Fibroblast of lung (primary cell): ENCODE results near the gene EMP3. TPM values are rescaled to one million over a fixed set of nuclear protein-coding genes. Genes with fewer than 3 reads are reported as not detected.

Source experiments
- DNase-seq, 2 donors: peaks; one replicate each; pipeline versions ENCODE4 v3.0.0 to v3.0.0-alpha.2; 2010; ENCODE audit warnings: low read depth in 2 of 2
- H2AFZ ChIP-seq: 2 replicates; pipeline ENCODE4 v1.5.1; 2012; ENCODE audit warnings: low read length, control low read depth, inconsistent platforms
- H3K27ac ChIP-seq: 2 replicates; pipeline ENCODE4 v1.5.1; 2011; ENCODE audit warnings: low read length, control low read depth; ENCODE audit not compliant: insufficient read depth
- H3K27me3 ChIP-seq: 2 replicates; pipeline ENCODE4 v1.5.1; 2011; ENCODE audit warnings: mild to moderate bottlenecking, low read length; ENCODE audit not compliant: control insufficient read depth, insufficient read depth
- H3K36me3 ChIP-seq: 2 replicates; pipeline ENCODE4 v1.5.1; 2011; ENCODE audit warnings: low read length; ENCODE audit not compliant: control insufficient read depth, insufficient read depth
- H3K4me1 ChIP-seq: 2 replicates; pipeline ENCODE4 v1.5.1; 2011; ENCODE audit warnings: low read length; ENCODE audit not compliant: control insufficient read depth, insufficient read depth; ENCODE audit errors: extremely low read depth
- H3K4me2 ChIP-seq: 2 replicates; pipeline ENCODE4 v1.5.1; 2011; ENCODE audit warnings: low read length, control low read depth; ENCODE audit not compliant: insufficient read depth; ENCODE audit errors: extremely low read depth
- H3K4me3 ChIP-seq, 4 experiments: fragments of 200-600 bp in 1 of 4; sonication (generic) in 1 of 4; replicated peaks in 1 of 4; 2 replicates each; pipeline ENCODE4 v1.5.1; 2011 to 2016; ENCODE audit warnings: low read length in 4 of 4, low read depth in 3 of 4, mild to moderate bottlenecking in 3 of 4, control low read depth in 2 of 4, inconsistent platforms in 1 of 4, mixed read lengths in 1 of 4; ENCODE audit not compliant: insufficient read depth in 1 of 4; ENCODE audit errors: control extremely low read depth in 1 of 4
- H3K79me2 ChIP-seq: 2 replicates; pipeline ENCODE4 v1.5.1; 2012; ENCODE audit warnings: mild to moderate bottlenecking, low read length, inconsistent platforms; ENCODE audit not compliant: control insufficient read depth, insufficient read depth
- H3K9ac ChIP-seq: 2 replicates; pipeline ENCODE4 v1.5.1; 2011; ENCODE audit warnings: mild to moderate bottlenecking, low read length, control low read depth; ENCODE audit not compliant: insufficient read depth
- H3K9me3 ChIP-seq: 2 replicates; pipeline ENCODE4 v1.5.1; 2012; ENCODE audit warnings: low read depth, low read length; ENCODE audit not compliant: control insufficient read depth, insufficient read depth
- H4K20me1 ChIP-seq: 2 replicates; pipeline ENCODE4 v1.5.1; 2011; ENCODE audit warnings: low read length; ENCODE audit not compliant: control insufficient read depth, insufficient read depth; ENCODE audit errors: extremely low read depth
- CTCF ChIP-seq, 2 donors: IDR thresholded peaks in 1 of 2; conservative IDR thresholded peaks in 1 of 2; 1 replicate in 1 of 2; 2 replicates in 1 of 2; pipeline ENCODE4 v1.5.1; 2011 to 2012; ENCODE audit warnings: low read length in 2 of 2, control low read depth in 1 of 2, inconsistent platforms in 1 of 2, low read depth in 1 of 2, mild to moderate bottlenecking in 1 of 2
- EZH2 ChIP-seq: IDR thresholded peaks from 2 replicates; pipeline ENCODE4 v1.5.1; 2012; ENCODE audit warnings: low read length, control low read depth, mild to moderate bottlenecking; ENCODE audit errors: missing control alignments
- polyA plus RNA-seq, 2 donors: library from polyadenylated mRNA; depleted of rRNA in 1 of 2; stranded (reverse) in 1 of 2; unstranded in 1 of 2; fragments of >200 nt; gene quantifications; 2 replicates each; pipeline ENCODE4 v1.2.1, GENCODE V29; 2011 to 2012; ENCODE audit warnings: missing spikeins in 1 of 2
- total RNA-seq: library from RNA; depleted of rRNA; stranded (reverse); fragments of >200 nt; gene quantifications from 2 replicates; pipeline ENCODE4 v1.2.1, GENCODE V29; 2014

EMP3 gene
- total and polyA plus RNA-seq, 2 donors (not counting 1 experiment from before 2014, with no cell fraction given), result 246 to 303 TPM

- no peak overlapping the region for H3K4me2 ChIP-seq
- H3K9me3 ChIP-seq, result no peaks in the 10 kb centered on the region
- no peaks in the 10 kb centered on the region for H3K79me2 ChIP-seq
- H3K4me3 ChIP-seq, result no peak overlapping the region
- H2AFZ ChIP-seq, result no peak overlapping the region
- no peak for DNase-seq
- no peak for TF ChIP-seq CTCF (conservative IDR thresholded peaks at IDR 0.05 in 1 of 2, IDR thresholded peaks at IDR 0.05 in 1 of 2; ENCODE audit: low read depth in 1 of 2, low read length in 2 of 2)
- TF ChIP-seq EZH2, result no peak
- no peak overlapping the region for H3K9ac ChIP-seq
- H4K20me1 ChIP-seq, result no peaks in the 10 kb centered on the region
- H3K27ac ChIP-seq, result no peak overlapping the region
- H3K27me3 ChIP-seq, result no peaks in the 10 kb centered on the region
- H3K4me1 ChIP-seq, result peaks cover 3% of the 10 kb centered on the region
- H3K36me3 ChIP-seq, result no peaks in the 10 kb centered on the region
Observed at GRCh38 chr19:48295458-48295857, 29.9 kb upstream of the EMP3 start.

DNA sequence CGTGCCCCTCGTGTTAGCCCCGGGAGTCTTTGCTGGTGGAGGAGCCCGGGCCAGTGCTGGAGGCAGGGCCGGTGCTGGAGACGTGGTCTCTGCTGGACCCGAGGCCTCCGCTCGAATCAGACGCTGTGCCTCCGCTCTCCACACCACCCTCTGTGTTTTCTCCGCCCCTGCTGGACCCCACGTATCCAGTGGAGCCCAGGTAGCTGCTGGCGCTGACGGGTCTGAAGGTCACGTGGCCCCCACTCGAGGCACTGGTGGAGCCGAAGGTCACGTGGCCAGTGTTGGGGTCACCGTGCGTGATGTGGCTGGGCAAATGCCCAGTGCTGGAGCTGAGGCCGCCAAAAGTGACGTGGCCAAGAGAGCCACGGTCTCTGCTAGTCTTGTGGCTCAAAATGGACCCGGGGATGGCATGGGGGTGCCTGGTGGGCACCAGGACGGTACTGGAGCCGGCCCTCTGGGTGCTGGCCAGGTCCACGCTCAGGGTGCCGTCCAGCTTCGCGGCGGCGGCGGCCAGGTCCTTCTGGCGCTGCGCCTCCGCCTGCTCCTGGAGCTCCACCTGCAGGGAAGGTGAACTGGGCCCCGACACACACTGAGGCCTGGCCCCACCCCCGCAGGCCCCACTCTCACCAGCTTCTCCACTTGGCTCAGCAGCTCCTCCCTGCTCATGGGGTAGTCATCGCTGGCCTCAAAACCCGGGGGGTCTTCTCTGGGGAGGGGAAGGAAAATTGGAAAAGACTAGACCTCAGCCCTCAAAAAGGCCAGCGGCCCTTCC lies 28.2 kb upstream of the EMP3 start:
- H3K9ac ChIP-seq, result peak overlapping the region; percentile 7
- DNase-seq, result no peak
- H3K27me3 ChIP-seq, result no peaks in the 10 kb centered on the region

GRCh38 chr19:48297975-48298374 lies 27.4 kb upstream of the EMP3 start:
- Histone ChIP-seq H3K4me1 (no peaks in the 10 kb centered on the region), H3K4me2 (no peak overlapping the region), H2AFZ (no peak overlapping the region), H3K36me3 (no peaks in the 10 kb centered on the region), H4K20me1 (no peaks in the 10 kb centered on the region), H3K9me3 (no peaks in the 10 kb centered on the region), H3K27me3 (no peaks in the 10 kb centered on the region), H3K79me2 (no peaks in the 10 kb centered on the region), H3K27ac (no peak overlapping the region), H3K9ac (no peak overlapping the region), H3K4me3 (no peak overlapping the region)
- DNase-seq, result no peak
- TF ChIP-seq CTCF (conservative IDR thresholded peaks at IDR 0.05 in 1 of 2, IDR thresholded peaks at IDR 0.05 in 1 of 2; ENCODE audit: low read depth in 1 of 2, low read length in 2 of 2) (no peak), EZH2 (no peak)

More for the DNA sequence above, 28.2 kb upstream of the EMP3 start:
- no peak overlapping the region for H3K4me3 ChIP-seq
- no peak for TF ChIP-seq EZH2
- no peak for TF ChIP-seq CTCF (conservative IDR thresholded peaks at IDR 0.05 in 1 of 2, IDR thresholded peaks at IDR 0.05 in 1 of 2; ENCODE audit: low read depth in 1 of 2, low read length in 2 of 2)
- no peak overlapping the region for H2AFZ ChIP-seq
- H3K79me2 ChIP-seq, result no peaks in the 10 kb centered on the region
- H3K9me3 ChIP-seq, result no peaks in the 10 kb centered on the region
- no peak overlapping the region for H3K27ac ChIP-seq
- no peaks in the 10 kb centered on the region for H3K36me3 ChIP-seq
- no peak overlapping the region for H3K4me2 ChIP-seq
- no peaks in the 10 kb centered on the region for H4K20me1 ChIP-seq
- no peaks in the 10 kb centered on the region for H3K4me1 ChIP-seq
